ENCODE results near the gene CMKLR1.
A peak's percentile ranks its signal among the peaks of the same experiment; 100 is the strongest.

The CMKLR1 gene

GRCh38 chr12:108315486-108316105 is 23.5 kb downstream of the CMKLR1 start:
- no peak for DNase-seq

GRCh38 chr12:108313606-108314351 is 25.3 kb downstream of the CMKLR1 start:
- DNase-seq = peak; percentile 27

- no peak for DNase-seq
These were observed 25.9 kb downstream of the CMKLR1 start for GRCh38 chr12:108313241-108313605.

GRCh38 chr12:108312693-108313189 is 26.4 kb downstream of the CMKLR1 start:
- DNase-seq = no peak

GRCh38 chr12:108312073-108312659 is 26.9 kb downstream of the CMKLR1 start:
- DNase-seq = no peak

DNA sequence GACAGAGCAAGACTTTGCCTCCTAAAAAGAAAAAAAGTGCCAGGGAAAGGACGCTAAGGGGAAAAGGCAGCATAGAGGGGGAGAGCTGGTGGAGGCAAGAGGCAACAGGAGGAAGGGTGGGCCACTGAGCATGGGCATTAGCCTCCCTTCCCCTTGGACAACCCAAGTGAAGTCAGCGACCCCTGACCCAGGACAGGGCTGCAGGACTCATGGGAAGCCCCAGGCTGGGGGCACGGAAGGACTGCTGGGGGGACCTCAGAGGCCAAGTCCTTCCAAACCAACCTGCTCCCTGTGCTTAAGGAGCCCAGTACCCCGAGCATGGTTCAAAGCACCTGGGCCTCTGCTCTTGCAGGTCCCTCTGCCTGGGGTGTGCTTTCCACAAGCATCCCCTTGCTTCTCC is 27.5 kb downstream of the CMKLR1 start:
- DNase-seq = no peak

- no peak for DNase-seq
These were observed 28.6 kb downstream of the CMKLR1 start for GRCh38 chr12:108310489-108310888.

DNA sequence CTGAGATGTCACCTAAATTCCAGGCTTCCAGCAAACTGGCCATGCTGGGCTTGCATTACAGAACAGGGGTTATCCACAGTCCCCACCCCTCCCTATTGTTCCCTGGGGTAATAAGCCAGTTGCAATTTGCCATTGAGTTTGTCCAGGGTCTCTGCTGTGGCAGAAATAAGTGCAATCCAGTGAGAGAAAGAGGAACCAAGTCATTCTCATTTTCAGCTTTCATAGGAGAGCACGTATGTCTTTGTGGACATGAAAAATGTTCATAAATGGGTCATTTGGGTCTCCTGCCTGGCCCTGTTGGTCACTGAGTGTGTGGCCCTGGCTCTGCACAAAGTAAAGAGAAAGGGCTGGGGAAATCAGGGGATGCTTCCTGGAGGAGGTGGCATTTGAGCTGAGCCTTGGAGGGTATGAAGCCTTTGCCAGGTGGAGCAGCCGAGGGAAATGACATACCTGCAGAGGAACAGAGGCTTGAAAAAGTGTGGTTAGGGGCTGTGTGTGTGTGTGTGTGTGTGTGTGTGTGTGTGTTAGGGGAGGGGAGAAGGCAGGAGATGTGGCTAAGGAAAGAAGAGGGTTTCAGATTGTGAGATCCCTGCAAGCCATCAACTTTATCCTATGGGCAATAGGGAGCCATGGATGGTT is 29.3 kb downstream of the CMKLR1 start:
- DNase-seq = no peak

DNA sequence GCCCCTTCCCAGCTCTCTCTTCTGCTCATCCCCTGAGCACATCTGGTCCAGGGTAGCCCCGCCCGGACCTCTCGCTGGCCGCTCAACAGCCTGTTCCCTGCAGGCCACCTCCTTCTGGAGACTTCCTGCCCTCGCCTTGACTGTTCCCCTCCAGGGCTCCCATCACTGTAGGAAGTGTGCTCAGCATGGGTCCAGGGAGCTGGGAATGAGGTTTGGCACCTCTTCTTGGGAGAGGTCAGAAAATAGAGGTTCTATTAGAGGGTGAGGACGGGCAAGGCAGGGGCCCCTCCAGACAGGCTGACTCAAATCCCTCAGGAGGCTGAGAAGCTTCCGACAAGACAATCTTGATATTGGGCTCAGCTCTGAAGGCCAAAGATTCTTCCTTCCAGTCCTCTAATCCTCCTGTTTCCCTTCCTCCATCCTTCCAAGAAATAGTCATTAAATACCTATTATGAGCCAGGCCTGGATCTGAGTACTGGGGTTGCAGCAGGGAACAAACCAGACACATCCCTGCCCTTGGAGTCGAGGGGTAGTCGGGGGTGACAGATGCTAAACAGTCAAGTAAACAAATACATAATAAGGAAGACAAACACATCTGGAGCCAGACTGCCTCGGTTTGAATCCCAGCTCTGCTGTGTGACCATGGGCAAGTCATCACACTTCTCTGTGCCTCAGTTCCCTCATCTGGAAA is 30.6 kb downstream of the CMKLR1 start:
- DNase-seq = no peak

DNA sequence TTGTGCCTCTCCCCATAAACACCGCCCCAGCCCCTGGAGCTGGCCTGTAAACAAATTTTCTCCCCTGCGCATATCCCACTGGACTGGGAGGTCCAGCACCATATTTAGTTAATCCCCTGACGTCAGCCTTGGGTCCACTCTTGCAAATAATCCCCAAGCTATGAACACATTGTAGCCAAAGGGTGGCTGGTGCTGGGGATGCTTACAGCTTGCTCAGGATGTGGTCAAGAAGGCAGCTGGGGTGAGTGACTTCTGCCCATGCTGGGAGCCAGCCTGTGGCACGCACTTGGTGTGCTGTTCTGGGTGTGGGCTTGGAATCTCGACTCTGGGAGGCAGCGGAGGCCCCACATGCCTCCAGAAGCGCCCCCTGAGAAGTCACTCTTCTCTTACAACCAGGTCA is 32.1 kb downstream of the CMKLR1 start:
- DNase-seq = peak; percentile 6

GRCh38 chr12:108306506-108306905 is 32.6 kb downstream of the CMKLR1 start:
- DNase-seq = no peak

- DNase-seq = no peak
These were observed 33.1 kb downstream of the CMKLR1 start for GRCh38 chr12:108305991-108306501.

DNA sequence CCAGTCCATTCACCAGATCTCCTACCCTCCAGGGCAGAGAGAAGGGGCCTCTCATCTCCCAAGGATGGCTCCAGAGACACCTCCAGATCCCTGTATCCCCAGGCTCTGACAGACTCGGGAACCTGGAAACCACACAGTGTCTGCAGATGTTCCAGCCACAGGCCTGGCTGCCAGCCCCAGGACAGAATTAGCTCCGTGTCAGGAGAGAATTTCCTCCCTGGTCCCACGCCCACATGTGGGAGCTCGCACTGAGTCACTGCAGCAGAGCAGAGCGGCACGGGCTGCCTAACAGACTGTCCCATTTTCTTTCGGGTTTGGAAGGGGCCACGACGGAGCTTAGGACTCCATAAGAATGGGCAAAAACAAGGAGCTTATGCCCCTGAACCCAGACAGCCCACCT is 33.6 kb downstream of the CMKLR1 start:
- DNase-seq = no peak

DNA sequence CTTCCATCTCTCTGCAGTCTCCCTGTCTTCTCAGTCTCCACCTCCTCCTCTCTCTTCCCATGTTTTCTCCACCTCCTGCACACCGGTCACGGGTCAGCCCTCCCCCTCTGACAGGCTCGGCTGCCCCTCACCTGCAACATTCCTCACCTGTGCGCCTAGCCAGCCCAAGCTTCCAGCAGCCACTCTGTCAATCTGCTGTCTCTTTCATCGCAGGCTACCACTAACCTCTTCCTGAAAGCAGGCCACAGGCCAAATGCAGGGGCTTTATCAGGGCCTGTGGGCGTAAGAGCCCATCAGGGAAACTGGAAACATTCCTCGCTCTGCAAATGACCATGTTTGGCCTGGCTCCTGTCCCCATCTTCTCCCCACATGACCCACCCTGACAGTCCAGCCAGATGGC is 34.5 kb downstream of the CMKLR1 start:
- DNase-seq = no peak

DNA sequence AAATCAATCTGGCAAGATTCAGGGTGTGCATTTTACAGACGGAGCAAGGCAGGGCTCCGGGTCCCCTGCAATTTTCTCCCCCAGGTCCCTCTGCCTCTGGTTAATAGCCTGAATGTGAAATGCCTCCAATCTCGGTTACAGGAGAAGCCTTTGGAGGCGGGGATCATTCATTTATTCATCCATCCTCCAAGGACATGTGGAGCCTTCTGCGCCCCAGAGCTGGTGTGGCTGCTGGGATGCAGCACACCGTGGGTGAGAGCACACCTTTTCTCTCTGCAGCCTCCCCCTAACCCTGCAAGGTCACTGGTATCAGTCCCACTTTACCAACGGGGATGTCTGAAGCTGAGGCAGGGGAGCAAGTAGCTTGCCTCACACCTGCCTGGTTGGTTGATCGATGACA is 35.4 kb downstream of the CMKLR1 start:
- DNase-seq = no peak

DNA sequence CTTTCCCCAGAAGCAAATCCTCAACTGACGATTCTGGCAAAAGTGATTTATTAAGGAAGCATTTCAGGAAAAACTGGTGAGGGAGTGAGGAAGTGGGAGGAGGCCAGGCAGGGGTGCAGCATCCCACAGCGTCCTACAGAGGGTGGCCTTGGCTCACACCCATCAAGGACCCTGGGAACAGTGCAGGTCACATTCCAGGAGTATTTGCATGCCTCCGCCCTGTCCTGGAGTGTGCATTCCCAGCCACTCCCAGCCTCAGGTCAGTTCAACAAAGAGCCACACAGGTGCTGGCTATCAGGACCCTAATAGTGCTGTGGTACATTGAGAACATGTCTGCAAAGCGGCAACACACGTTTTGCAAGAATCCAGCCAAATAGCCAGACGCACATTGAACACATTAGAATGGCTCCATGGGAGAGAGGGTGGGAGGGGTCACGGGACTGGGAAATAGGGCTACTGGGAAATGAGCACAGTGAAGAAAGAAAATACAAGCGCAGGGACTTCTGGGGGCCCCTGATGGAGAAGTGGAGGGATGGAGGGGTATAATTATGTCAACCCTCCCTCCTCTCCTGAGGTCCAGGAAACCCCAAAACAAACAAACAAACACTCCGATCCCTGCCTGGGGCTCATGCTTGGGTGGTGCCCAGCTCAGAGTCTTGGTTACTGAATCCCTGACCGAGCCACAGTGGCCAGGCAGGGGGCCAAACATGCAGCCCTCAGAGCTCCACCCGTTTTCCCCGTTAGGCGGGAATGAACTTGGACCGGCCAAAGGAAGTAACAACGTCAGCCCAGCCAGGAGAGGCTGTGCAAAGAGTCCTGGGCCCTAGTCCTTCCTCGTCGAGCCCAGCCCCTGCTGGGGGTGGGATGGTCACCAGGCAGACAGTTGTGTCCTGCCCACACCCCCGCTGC is 36.5 kb downstream of the CMKLR1 start:
- DNase-seq = no peak

GRCh38 chr12:108302016-108302402 is 37.1 kb downstream of the CMKLR1 start:
- no peak for DNase-seq

DNA sequence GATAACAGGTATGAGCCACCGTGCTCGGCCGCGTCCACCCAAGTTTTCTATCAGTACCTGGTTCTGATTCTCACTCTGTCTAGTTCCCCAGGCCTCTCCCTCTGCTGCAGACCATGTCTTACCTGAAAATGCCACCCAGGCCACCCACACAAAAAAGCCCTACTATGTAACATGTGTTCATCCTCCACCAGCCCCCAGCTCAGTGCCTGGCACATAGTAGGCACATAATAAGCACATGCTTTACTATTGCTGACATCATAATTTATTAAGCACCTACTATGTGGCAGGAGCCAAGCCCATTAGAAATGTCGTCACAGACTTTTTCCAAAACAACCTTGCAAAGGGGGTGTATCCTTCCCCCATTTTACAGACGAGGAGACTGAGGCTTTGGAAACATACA is 37.8 kb downstream of the CMKLR1 start:
- no peak for DNase-seq

DNA sequence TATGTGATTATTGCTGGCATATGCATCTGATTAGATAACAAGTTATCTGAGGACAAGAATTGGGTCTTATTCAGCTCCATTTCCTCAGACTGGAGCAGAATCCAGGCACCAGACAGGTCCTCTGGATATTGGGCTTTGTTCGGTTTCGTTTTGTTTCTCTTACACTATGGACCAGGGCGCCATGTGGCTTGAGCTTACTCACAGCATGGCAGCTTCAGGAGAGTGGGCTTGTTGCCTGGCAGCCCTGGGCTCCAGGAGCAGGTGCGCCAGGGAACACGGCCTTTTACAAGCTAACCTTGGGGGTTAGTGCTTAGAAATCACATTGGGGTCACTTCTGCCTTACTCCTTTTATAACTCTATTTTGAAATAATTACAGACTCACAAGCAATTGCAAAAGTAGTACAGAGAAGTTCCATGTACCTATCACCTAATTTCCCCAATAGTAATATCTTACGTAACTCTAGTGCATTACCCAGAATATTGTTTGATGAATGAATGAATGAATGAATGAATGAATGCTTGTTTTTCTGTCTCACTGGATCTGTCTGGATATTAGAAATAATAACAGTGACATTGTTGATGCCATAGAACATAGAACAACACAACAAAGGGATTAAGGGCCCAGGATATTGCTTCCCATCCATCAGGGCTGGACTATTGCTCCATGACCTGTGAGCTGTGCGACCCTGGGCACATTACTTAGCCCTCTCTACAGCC is 39.0 kb downstream of the CMKLR1 start:
- DNase-seq = no peak

DNA sequence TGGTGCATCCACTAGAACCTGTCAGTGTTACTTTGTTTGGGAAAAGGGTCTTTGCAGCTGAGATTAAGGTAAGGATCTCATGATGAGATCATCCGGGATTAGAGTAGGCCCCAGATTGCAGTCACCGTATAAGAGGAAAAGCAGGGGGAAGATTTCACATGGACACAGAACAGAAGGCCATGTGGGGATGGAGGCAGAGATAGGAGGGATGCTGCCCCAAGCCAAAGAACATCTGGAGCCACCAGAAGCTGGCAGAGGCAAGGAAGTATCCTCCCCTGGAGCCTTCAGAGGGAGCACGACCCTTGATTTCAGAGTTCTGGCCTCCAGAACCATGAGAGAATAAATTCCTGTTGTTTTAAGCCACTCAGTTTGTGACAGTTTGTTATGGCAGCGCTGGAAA is 39.6 kb downstream of the CMKLR1 start:
- DNase-seq = no peak

GRCh38 chr12:108298761-108299275 is 40.3 kb downstream of the CMKLR1 start:
- no peak for DNase-seq
